Fibroblast of peridontal ligament (primary cell): ENCODE data around the gene SNAPC1.

ENCODE experiments used
- DNase-seq: peaks from one replicate; pipeline ENCODE4 v3.0.0-alpha.2; 2010; ENCODE audit errors: extremely low read depth

The SNAPC1 gene

DNA sequence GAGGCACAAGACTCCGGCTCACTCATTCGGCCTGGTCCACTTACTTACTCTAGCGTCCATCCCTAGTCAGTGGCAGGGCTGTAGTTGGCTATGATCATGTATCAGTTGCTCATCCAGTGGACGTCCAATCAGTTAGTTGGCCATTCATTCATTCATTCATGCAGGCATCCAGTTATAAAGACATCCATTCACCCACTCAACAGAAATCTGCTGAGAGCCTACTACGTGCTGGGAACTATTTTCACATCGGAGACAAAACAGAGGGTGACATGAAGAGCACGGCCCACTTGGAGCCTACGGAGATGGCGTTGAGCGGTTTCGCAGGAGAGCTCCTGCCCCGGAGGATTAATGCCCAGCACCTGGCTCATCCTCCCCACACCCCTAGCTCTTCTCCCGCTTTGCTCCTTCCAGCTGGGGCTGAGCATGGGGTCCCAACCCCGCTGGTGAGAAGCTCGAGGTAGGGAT, 49.7 kb downstream of the SNAPC1 start:
- DNase-seq: no peak

DNA sequence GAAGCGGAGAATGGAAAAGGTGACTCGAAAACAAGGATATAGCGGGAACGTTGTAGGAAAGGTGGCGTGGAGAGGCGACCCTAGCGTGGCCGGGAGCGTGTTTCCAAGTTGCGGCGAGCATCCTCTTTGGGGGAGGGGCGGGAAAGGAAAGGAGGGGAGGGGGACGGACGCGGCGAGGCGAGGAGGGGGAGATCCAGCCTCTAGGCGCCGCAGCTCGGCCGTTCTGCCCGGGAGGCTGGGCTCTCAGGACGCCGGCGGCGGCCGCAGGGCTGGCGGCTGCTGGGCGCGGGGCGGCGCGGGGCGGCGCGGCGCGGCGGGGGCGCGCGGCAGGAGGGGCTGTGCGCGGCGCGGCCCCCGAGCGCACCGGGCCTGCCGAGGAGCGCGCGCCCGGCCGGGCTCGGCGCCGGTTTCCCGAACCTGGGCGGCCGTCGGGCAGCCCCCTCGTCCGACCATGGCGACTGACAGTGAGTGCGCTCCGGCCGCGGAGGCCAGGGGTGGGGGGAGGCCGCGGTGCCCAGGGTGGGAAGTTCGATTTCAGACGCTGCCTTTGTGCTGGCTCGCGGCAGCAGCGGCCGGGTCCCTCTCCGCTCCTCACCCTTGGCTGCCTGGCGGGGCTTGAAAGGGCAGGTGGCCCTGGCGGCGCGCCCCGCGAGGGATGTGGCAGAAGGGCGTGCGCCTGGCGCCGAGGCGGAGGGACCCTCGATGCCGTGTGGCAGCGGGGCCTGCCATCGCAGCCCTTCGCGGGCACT, 50.3 kb downstream of the SNAPC1 start, which contains the start of gene SYT16:
TSS of gene SYT16 (plus strand) at position 357 of the 749 bp plus-strand sequence.
- no peak for DNase-seq

DNA sequence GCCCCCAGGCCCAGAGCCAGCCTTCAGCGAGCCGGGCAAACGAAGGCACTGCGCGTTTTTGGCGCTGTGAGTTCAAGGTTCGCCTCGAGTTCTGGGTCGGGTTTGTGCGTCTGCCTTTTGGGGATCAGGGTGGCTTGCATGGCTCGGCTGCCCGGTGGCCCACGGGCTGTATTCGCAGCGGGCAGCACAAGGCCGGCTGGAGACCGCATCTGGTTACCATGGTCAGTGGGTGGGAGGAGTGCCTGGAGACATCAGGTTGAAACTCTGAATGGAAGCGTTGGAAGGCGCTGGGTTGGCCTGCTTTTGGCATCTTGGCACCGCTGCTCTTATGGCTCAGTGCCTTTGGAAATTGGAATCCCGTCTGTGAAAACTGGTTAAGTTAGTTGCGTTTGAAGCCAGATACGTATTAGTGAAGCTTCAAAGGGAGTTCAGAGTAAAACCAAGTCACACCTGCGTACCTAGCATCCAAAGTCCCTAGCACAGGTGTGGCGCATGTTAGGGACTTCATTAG, 50.9 kb downstream of the SNAPC1 start:
- DNase-seq: no peak

DNA sequence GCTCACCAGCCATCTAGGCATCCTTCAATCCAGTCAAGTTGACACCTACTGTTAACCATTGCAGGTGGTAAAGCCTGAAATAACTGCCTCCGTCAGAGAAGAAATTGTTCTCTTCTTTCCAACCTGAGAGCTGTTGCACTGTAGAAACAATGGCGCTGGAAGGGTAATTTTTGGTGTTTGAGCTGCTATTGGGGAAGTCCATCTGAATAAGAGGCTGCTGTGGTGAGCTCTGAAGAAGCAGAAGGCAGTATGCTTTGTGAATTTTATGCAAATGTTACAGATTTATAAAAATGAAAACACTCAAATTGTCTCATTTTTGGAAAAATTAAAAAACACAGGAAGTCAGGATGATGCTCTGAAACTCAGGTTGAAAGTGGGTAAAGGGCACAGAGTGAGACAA, 60.2 kb downstream of the SNAPC1 start:
- no peak for DNase-seq

DNA sequence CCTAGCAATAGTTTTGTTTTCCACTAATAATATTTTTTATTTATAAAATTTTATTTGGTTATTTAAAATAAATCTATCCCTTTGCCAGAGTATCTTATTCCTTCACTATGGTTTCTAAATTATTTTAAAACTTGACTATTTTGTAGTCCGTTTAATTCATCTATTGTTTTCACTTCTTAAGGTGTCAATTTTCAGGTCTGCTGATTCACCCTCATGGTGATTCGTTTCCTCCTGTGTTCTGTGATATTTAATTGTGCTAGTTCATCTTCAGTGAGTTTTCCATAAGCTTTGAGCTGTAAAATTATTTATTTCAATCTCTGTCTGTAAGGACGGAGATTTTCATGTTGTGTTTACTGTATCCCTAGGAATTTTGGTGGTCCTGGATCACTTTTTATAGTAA, 70.6 kb downstream of the SNAPC1 start:
- DNase-seq: no peak

DNA sequence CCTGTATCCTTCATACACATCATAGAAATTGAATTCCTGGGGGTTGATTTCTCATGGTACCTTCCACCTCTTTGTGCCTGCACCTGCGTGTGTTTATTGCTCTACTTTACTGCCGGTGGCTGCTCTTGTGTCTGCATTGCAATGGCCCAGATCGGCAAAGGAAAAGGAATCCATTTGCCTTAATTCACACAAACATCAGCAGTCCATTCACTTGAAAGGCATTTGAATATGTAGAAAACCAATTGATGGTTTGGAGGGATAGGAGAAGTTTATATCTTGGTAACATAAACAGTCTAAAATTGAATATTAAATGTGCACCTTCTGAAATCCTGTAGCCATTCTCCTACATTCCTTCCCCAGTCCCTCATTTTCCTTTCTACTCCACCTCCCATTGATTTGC, 74.0 kb downstream of the SNAPC1 start:
- DNase-seq: no peak

DNA sequence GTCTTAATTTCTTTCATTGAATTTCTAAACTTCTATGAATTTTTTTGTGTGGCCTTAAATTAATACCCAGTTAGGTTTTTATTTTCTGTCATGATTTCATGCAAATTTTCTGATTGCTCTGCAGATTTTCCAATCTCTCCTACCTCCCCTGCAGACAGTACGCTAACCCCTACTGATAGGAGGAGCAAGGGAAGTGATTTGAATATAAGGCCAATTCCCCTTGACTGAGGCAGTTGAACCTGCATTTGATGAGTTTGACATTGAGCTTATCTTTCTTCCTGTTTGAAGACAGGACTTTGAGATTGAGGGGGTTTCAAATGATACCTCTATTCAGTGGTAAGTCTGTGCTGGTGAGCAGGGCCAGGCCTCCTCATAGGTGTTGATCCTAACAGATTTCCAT, 74.6 kb downstream of the SNAPC1 start:
- DNase-seq: no peak

DNA sequence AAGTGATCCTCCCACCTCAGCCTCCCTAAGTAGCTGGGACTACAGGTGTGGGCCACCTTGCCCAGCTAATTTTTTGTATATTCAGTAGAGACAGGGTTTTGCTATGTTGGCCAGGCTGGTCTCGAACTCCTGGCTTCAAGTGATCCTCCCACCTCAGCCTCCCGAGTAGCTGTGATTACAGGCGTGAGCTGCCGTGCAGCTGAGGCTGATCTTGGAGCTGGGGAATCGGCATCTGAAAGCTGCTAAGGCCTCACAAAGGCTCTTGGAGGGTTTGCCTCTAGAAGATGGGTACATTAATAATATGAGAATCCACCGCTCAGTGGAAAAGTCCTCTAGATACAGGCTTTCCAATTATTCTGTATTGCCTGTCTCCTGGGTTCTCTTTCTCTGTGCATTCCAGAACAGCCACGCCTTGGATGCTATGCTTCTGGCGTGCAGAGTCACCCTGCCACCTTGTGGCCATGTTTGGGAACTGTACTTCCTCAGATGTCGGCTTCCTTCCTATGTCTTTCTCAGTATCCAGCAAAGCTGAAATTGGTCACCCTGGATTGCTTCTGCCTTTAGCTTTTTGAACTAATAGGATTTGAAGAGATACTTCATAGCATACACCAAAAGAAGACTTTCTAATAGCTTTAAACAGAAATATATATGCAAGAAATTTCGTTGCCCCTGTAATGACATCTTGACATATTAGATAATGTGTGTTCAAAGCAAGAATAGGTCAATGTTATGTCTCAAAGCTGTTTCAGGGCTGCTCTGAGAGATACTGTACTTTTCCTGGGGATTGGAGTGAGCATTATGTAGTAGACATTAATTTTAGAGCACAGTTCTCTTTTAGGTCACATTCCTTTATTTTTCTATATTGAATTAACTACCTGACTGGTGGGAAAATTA, 75.4 kb downstream of the SNAPC1 start:
- peak; percentile 84 for DNase-seq

DNA sequence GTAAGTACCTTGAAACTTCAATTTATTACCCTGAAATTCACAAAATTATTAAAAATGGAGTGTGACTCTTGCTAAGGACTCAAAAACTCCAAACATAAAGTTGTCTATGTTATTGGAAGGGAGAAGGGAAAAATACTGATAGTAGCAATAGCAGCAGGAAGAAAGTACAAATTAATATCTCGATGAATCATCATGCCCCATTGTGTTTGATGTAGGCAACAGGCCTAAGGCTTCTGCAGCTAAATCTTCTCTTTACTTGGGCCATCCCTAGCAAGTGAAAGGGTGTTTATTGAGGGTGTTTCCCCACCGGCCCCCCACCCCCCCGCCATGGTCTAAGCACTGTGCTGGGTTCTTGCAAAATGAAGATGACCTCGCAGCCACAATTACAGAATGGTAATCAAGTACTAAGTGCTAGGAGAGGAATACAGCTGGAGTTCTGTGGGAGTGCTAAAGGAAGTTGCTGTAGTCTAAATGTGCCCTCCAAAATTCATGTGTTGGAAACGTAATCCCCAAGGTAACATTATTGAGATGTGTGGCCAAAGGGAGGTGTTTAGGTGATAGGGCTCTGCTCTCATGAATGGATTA, 76.5 kb downstream of the SNAPC1 start:
- no peak for DNase-seq

DNA sequence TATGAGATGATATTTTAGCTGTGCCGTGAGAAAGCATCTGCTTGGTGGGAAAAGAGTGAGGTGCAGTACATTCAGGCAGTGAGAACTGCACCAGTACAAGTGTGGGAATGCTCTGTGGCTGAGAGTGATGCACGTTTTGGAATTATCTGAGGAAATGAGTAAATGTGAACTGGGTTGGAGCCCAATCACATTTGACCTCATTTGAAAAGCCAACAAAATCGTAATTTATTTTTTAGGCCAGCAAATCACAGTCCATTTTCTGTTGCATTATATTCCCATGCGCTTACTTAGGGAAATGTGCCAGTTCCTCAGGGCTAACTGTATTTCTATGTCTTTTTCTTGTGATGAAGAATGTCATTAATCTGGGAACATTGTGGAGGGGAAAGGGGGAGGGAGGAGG, 77.3 kb downstream of the SNAPC1 start:
- peak; percentile 16 for DNase-seq

DNA sequence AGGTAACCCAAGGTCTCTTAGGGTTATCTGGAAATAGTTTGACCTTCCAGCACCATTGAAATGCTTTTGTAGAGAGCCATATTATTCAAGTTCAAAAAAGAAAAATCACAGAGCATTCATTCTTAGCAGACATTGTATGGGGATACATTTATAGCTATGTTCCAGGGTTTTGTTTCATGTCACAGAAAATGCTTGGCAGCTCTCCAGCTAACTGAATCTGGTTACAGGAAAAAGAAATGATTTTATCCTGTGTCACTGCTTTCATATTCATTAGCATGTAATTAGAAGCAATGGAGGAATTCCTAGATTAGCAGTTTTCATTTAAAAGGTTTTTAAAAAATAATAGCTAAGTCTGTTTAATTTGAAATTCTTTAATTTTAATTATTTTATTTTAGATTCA, 78.9 kb downstream of the SNAPC1 start:
- DNase-seq: no peak
